Skeletal muscle satellite cell (primary cell): ENCODE measurements around the gene DAB2IP.

Source experiments
- H3K27me3 ChIP-seq: 2 replicates; pipeline ENCODE4 v1.7.0; 2013; ENCODE audit warnings: low read length; ENCODE audit not compliant: control insufficient read depth, insufficient read depth
- H3K36me3 ChIP-seq: 2 replicates; pipeline ENCODE4 v1.7.0; 2013; ENCODE audit warnings: mild to moderate bottlenecking, control low read depth, low read length; ENCODE audit not compliant: insufficient read depth
- H3K4me1 ChIP-seq: 2 replicates; pipeline ENCODE4 v1.7.0; 2013; ENCODE audit warnings: low read length; ENCODE audit not compliant: control insufficient read depth, insufficient read depth
- H3K4me2 ChIP-seq: 2 replicates; pipeline ENCODE4 v1.7.0; 2013; ENCODE audit warnings: mild to moderate bottlenecking, low read length
- H3K4me3 ChIP-seq: 2 replicates; pipeline ENCODE4 v1.7.0; 2013; ENCODE audit warnings: low read length
- H3K9ac ChIP-seq: 2 replicates; pipeline ENCODE4 v1.7.0; 2013; ENCODE audit warnings: mild to moderate bottlenecking, low read depth, low read length, moderate library complexity
- H3K9me3 ChIP-seq: replicated peaks from 2 replicates; pipeline ENCODE4 v1.7.0; 2013; ENCODE audit warnings: mild to moderate bottlenecking, control low read depth, low read length

Gene DAB2IP

GRCh38 chr9:121818841-121819427 lies 167.5 kb downstream of the DAB2IP start:
- Histone ChIP-seq H3K9ac (no peak overlapping the region), H3K9me3 (no peaks in the 10 kb centered on the region), H3K36me3 (peaks cover 8% of the 10 kb centered on the region), H3K4me2 (no peak overlapping the region), H3K27me3 (no peaks in the 10 kb centered on the region), H3K4me1 (peaks cover 9% of the 10 kb centered on the region), H3K4me3 (no peak overlapping the region)

- Histone ChIP-seq H3K4me3 (no peak overlapping the region), H3K4me2 (no peak overlapping the region), H3K36me3 (peaks cover 8% of the 10 kb centered on the region), H3K4me1 (peaks cover 9% of the 10 kb centered on the region), H3K9ac (no peak overlapping the region), H3K27me3 (no peaks in the 10 kb centered on the region), H3K9me3 (no peaks in the 10 kb centered on the region)
These were observed 168.2 kb downstream of the DAB2IP start for GRCh38 chr9:121819428-121820231.

- H3K9me3 ChIP-seq, result no peaks in the 10 kb centered on the region
- no peak overlapping the region for H3K9ac ChIP-seq
- no peak overlapping the region for H3K4me3 ChIP-seq
- peaks cover 9% of the 10 kb centered on the region for H3K4me1 ChIP-seq
- H3K27me3 ChIP-seq, result no peaks in the 10 kb centered on the region
- peaks cover 8% of the 10 kb centered on the region for H3K36me3 ChIP-seq
- H3K4me2 ChIP-seq, result no peak overlapping the region
These were observed 169.0 kb downstream of the DAB2IP start for GRCh38 chr9:121820286-121821005.

- Histone ChIP-seq H3K4me2 (no peak overlapping the region), H3K9me3 (no peaks in the 10 kb centered on the region), H3K36me3 (peaks cover 8% of the 10 kb centered on the region), H3K4me1 (peaks cover 9% of the 10 kb centered on the region), H3K9ac (no peak overlapping the region), H3K4me3 (no peak overlapping the region), H3K27me3 (no peaks in the 10 kb centered on the region)
These were observed 169.9 kb downstream of the DAB2IP start for GRCh38 chr9:121821326-121821725.

GRCh38 chr9:121822093-121823085 lies 171.0 kb downstream of the DAB2IP start:
- Histone ChIP-seq H3K4me1 (peaks cover 9% of the 10 kb centered on the region), H3K9me3 (no peaks in the 10 kb centered on the region), H3K9ac (no peak overlapping the region), H3K36me3 (peaks cover 8% of the 10 kb centered on the region), H3K4me3 (no peak overlapping the region), H3K27me3 (no peaks in the 10 kb centered on the region), H3K4me2 (no peak overlapping the region)

- Histone ChIP-seq H3K4me1 (peaks cover 9% of the 10 kb centered on the region), H3K27me3 (no peaks in the 10 kb centered on the region), H3K9me3 (no peaks in the 10 kb centered on the region), H3K36me3 (peaks cover 6% of the 10 kb centered on the region), H3K4me2 (no peak overlapping the region), H3K4me3 (no peak overlapping the region), H3K9ac (no peak overlapping the region)
These were observed 172.2 kb downstream of the DAB2IP start for GRCh38 chr9:121823451-121824169.

- H3K9ac ChIP-seq, result no peak overlapping the region
- H3K36me3 ChIP-seq, result peaks cover 6% of the 10 kb centered on the region
- H3K4me3 ChIP-seq, result no peak overlapping the region
- H3K4me2 ChIP-seq, result no peak overlapping the region
- no peaks in the 10 kb centered on the region for H3K27me3 ChIP-seq
- peaks cover 7% of the 10 kb centered on the region for H3K4me1 ChIP-seq
- no peaks in the 10 kb centered on the region for H3K9me3 ChIP-seq
These were observed 173.2 kb downstream of the DAB2IP start for GRCh38 chr9:121824651-121825030.

- H3K27me3 ChIP-seq, result no peaks in the 10 kb centered on the region
- H3K9me3 ChIP-seq, result no peaks in the 10 kb centered on the region
- no peak overlapping the region for H3K4me2 ChIP-seq
These were observed 173.7 kb downstream of the DAB2IP start for GRCh38 chr9:121825031-121825691.

GRCh38 chr9:121826711-121827110 lies 175.3 kb downstream of the DAB2IP start:
- H3K4me2 ChIP-seq, result no peak overlapping the region
- no peak overlapping the region for H3K4me3 ChIP-seq
- no peak overlapping the region for H3K9ac ChIP-seq
- H3K36me3 ChIP-seq, result peaks cover 10% of the 10 kb centered on the region
- no peaks in the 10 kb centered on the region for H3K4me1 ChIP-seq
- H3K9me3 ChIP-seq, result no peaks in the 10 kb centered on the region
- H3K27me3 ChIP-seq, result no peaks in the 10 kb centered on the region

More at GRCh38 chr9:121825031-121825691, 173.7 kb downstream of the DAB2IP start:
- Histone ChIP-seq H3K36me3 (peaks cover 6% of the 10 kb centered on the region), H3K9ac (no peak overlapping the region), H3K4me3 (no peak overlapping the region), H3K4me1 (peaks cover 1% of the 10 kb centered on the region)

- H3K4me1 ChIP-seq, result no peaks in the 10 kb centered on the region
- H3K9me3 ChIP-seq, result no peaks in the 10 kb centered on the region
- H3K27me3 ChIP-seq, result no peaks in the 10 kb centered on the region
- H3K4me3 ChIP-seq, result no peak overlapping the region
- H3K36me3 ChIP-seq, result peaks cover 5% of the 10 kb centered on the region
- no peak overlapping the region for H3K4me2 ChIP-seq
- H3K9ac ChIP-seq, result no peak overlapping the region
These were observed 176.0 kb downstream of the DAB2IP start for GRCh38 chr9:121827251-121827967.
